ENCODE data around the gene GFM1.

DNA sequence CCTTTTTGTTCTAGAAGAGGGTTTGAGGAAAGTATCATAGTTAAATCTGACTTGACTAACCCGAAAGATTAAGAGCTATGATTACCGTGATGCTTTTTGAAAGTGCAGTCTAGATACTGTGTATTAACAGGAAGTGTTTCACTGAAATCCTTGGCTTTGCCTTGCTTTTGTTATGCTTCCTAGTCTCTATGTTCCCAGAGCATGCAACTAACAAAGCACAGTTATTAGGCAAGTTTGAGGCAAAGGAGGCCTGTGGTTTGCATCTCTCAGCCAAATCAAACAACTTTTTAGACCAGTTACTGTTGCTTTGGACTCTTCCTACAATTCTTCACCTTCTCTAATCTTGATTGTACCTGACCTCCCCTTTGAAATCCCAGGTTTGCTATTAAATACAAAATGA, 24.2 kb downstream of the GFM1 start:
- no peak for TF ChIP-seq FOXK2 (IDR thresholded peaks at IDR 0.05)
- TF ChIP-seq SUZ12 (IDR thresholded peaks at IDR 0.05): no peak
- no peak for TF ChIP-seq SP1 (IDR thresholded peaks at IDR 0.05)
- TF ChIP-seq NFRKB (IDR thresholded peaks at IDR 0.05): no peak
- TF ChIP-seq ARNT (IDR thresholded peaks at IDR 0.05): no peak
- no peak for TF ChIP-seq FOXA1 (IDR thresholded peaks at IDR 0.05)
- TF ChIP-seq ELF4 (IDR thresholded peaks at IDR 0.05): no peak

All from HEK293T (cell line).